ENCODE results near the gene PCDHGB6. TPM values are rescaled to one million over a fixed set of nuclear protein-coding genes. Genes with fewer than 3 reads are reported as not detected.
A peak's percentile ranks its signal among the peaks of the same experiment; 100 is the strongest.
"Not testable (repeated sequence)": the region's sequence is repeated elsewhere in the genome, so short reads cannot be mapped to it uniquely, and the experiment has no call there.

PCDHGB6 gene
- total RNA-seq, 1 donor from 2014 or later: 53.7 TPM

- H3K27ac Mint-ChIP-seq (ENCODE audit: unreplicated experiment); H3K27me3 Mint-ChIP-seq (ENCODE audit: low read depth); H3K4me1 Mint-ChIP-seq; DNase-seq (ENCODE audit: low read depth, low spot score): not testable (repeated sequence)
- Mint-ChIP-seq H3K36me3 (ENCODE audit: low read depth) (peaks cover 49% of the 10 kb centered on the region), H3K4me3 (peak within 1 kb of the TSS; percentile 44), H3K9me3 (peaks cover 30% of the 10 kb centered on the region)
- TF ChIP-seq CTCF (conservative IDR thresholded peaks at IDR 0.05): peak; percentile 71
Observed at GRCh38 chr5:141387557-141388311, 20.1 kb upstream of the PCDHGB6 start, which contains the start of gene PCDHGB4. PCDHGB4 (plus strand) TSS chr5:141387698; CDS start chr5:141387885, 187 bp downstream.

GRCh38 chr5:141388661-141389060 lies 19.2 kb upstream of the PCDHGB6 start:
- H3K27ac Mint-ChIP-seq (ENCODE audit: unreplicated experiment): no peak overlapping the region
- H3K36me3 Mint-ChIP-seq (ENCODE audit: low read depth): peaks cover 51% of the 10 kb centered on the region
- H3K4me1 Mint-ChIP-seq: no peaks in the 10 kb centered on the region
- TF ChIP-seq CTCF (conservative IDR thresholded peaks at IDR 0.05): no peak
- H3K4me3 Mint-ChIP-seq: no peak overlapping the region
- peaks cover 30% of the 10 kb centered on the region for H3K9me3 Mint-ChIP-seq
- DNase-seq (ENCODE audit: low read depth, low spot score): no peak
- no peaks in the 10 kb centered on the region for H3K27me3 Mint-ChIP-seq (ENCODE audit: low read depth)

GRCh38 chr5:141389153-141390042 lies 18.4 kb upstream of the PCDHGB6 start:
- H3K4me3 Mint-ChIP-seq: no peak overlapping the region
- DNase-seq (ENCODE audit: low read depth, low spot score): no peak
- H3K27ac Mint-ChIP-seq (ENCODE audit: unreplicated experiment): peak overlapping the region; percentile 41
- no peaks in the 10 kb centered on the region for H3K27me3 Mint-ChIP-seq (ENCODE audit: low read depth)
- TF ChIP-seq CTCF (conservative IDR thresholded peaks at IDR 0.05): no peak
- no peaks in the 10 kb centered on the region for H3K4me1 Mint-ChIP-seq
- H3K36me3 Mint-ChIP-seq (ENCODE audit: low read depth): peaks cover 57% of the 10 kb centered on the region
- H3K9me3 Mint-ChIP-seq: peaks cover 31% of the 10 kb centered on the region

GRCh38 chr5:141392429-141393198 lies 15.2 kb upstream of the PCDHGB6 start, which contains the start of gene PCDHGA8:
PCDHGA8 (plus strand) TSS chr5:141392633; CDS start chr5:141392814, 181 bp downstream.
- Mint-ChIP-seq H3K27ac (ENCODE audit: unreplicated experiment) (no peak within 1 kb of the TSS), H3K4me3 (no peak within 1 kb of the TSS), H3K4me1 (no peaks in the 10 kb centered on the region), H3K36me3 (ENCODE audit: low read depth) (peaks cover 43% of the 10 kb centered on the region), H3K9me3 (peaks cover 24% of the 10 kb centered on the region), H3K27me3 (ENCODE audit: low read depth) (no peaks in the 10 kb centered on the region)
- DNase-seq (ENCODE audit: low read depth, low spot score): no peak
- no peak for TF ChIP-seq CTCF (conservative IDR thresholded peaks at IDR 0.05)

- DNase-seq (ENCODE audit: low read depth, low spot score): no peak
- Mint-ChIP-seq H3K36me3 (ENCODE audit: low read depth) (peaks cover 43% of the 10 kb centered on the region), H3K27me3 (ENCODE audit: low read depth) (no peaks in the 10 kb centered on the region), H3K9me3 (peaks cover 24% of the 10 kb centered on the region), H3K4me1 (no peaks in the 10 kb centered on the region), H3K27ac (ENCODE audit: unreplicated experiment) (no peak overlapping the region), H3K4me3 (no peak overlapping the region)
- no peak for TF ChIP-seq CTCF (conservative IDR thresholded peaks at IDR 0.05)
Observed at GRCh38 chr5:141393267-141393666, 14.6 kb upstream of the PCDHGB6 start.

- H3K4me1 Mint-ChIP-seq; DNase-seq (ENCODE audit: low read depth, low spot score); H3K4me3 Mint-ChIP-seq; H3K27ac Mint-ChIP-seq (ENCODE audit: unreplicated experiment); H3K27me3 Mint-ChIP-seq (ENCODE audit: low read depth): not testable (repeated sequence)
- H3K36me3 Mint-ChIP-seq (ENCODE audit: low read depth): peaks cover 43% of the 10 kb centered on the region
- H3K9me3 Mint-ChIP-seq: peaks cover 26% of the 10 kb centered on the region
Observed at GRCh38 chr5:141394401-141395187, 13.2 kb upstream of the PCDHGB6 start.

Data from neural crest cell (in vitro differentiated cells).